ENCODE measurements around the gene CRLF1.
"Not testable (repeated sequence)": the region's sequence is repeated elsewhere in the genome, so short reads cannot be mapped to it uniquely, and the experiment has no call there.

GRCh38 chr19:18600692-18601397, 5.8 kb downstream of the CRLF1 start:
- TF ChIP-seq POLR2A (IDR thresholded peaks at IDR 0.05; ENCODE audit: control extremely low read depth in 1 of 2, low read depth in 2 of 2, low read length in 2 of 2); ATF2 (IDR thresholded peaks at IDR 0.05; ENCODE audit: low read length); CTCF (IDR thresholded peaks at IDR 0.05; ENCODE audit: control extremely low read depth in 1 of 3, insufficient read depth in 1 of 3, low read depth in 1 of 3, low read length in 3 of 3); HDAC6 (IDR thresholded peaks at IDR 0.05; ENCODE audit: low read depth, low read length); BCL11A (IDR thresholded peaks at IDR 0.05; ENCODE audit: low read depth in 2 of 2, low read length in 2 of 2); RXRA (IDR thresholded peaks at IDR 0.05; ENCODE audit: insufficient read depth, low read depth, low read length); EZH2 (IDR thresholded peaks at IDR 0.05; ENCODE audit: low read depth, low read length, severe bottlenecking): not testable (repeated sequence)

All from H1 (cell line).